CD4-positive, alpha-beta T cell treated with Interleukin-2 at 100 ng/mL for 4 hours (primary cell): ENCODE results near the gene B3GAT2.
A peak's percentile ranks its signal among the peaks of the same experiment; 100 is the strongest.

ENCODE experiments used
- DNase-seq: peaks from one replicate; pipeline ENCODE4 v3.0.0-alpha.2; 2020; ENCODE audit warnings: low spot score

The B3GAT2 gene

DNA sequence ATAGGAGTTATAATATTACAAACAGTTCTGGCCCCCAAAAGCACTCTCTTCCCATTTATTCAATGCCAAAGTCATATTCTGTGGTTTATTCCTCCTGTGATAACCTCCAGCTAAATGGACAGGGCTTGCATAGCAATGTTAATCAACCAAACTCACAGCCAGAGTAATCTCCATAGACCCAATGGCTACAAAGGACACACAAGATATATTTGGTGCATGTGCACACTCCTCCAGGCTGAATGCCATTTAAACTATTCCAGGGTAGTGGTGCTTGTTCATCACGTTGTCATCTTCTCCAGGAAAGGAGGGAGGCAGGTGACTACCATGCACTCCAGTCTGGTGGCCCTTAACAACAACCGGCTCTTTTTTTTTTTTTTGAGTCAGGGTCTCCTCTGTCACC lies 56.8 kb downstream of the B3GAT2 start:
- DNase-seq = no peak

- no peak for DNase-seq
These were observed 62.9 kb downstream of the B3GAT2 start for GRCh38 chr6:70894001-70894400.

DNA sequence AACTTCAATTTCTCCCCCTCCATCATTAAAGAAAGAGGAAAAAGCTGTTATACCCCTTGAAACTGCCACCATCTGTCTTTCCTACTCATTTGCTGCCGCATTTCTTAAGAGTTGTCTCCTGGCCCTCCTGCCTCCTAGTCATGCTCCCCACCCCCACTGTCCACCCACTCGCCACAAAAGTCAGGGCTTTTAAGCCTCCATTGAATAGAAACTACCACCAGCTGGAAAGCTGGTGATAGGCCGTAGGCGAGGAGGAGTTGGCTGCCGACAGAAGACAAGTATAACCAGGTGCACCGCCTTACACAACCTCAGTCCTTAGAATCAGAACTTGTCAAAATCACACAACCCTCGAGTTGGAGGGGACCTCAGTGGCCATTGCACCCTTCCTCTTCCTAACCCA lies 67.6 kb downstream of the B3GAT2 start:
- no peak for DNase-seq

DNA sequence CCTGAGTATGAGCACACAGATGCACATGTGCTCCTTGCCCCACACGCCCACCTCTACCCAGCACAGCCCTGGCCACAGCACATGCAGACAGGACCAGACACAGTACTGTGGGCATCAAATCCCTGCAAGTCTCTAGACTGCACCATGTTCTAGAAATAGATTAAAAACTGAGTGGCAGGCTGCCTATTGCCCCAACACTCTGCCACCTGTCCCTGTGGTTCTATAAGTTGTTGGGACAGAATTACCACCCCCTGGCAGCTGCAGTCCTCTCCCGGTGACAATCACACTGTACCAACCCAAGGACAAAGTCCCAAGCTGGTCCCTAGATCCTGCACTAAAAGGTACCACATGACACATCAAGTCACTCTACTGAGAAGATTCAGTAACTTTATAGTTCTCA lies 70.2 kb downstream of the B3GAT2 start:
- DNase-seq = no peak

DNA sequence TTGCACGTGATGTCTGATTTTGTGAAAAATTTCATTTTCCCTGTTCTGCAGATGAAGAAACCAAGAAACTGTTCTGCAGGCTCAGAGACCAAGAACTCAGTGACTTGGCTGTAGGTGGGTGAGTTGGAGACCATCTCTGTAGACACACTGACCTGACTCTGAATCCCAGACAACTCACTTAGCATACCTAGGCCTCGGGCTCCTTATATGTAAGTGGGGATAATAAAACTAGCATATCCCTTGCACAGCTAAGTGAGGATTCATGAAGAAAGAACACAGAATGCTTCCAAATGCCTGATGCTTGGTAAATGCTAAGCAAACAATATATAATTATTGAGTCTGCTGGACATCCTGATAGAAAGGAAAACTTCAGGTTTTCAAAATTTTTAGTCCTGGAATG lies 70.8 kb downstream of the B3GAT2 start:
- no peak for DNase-seq

DNA sequence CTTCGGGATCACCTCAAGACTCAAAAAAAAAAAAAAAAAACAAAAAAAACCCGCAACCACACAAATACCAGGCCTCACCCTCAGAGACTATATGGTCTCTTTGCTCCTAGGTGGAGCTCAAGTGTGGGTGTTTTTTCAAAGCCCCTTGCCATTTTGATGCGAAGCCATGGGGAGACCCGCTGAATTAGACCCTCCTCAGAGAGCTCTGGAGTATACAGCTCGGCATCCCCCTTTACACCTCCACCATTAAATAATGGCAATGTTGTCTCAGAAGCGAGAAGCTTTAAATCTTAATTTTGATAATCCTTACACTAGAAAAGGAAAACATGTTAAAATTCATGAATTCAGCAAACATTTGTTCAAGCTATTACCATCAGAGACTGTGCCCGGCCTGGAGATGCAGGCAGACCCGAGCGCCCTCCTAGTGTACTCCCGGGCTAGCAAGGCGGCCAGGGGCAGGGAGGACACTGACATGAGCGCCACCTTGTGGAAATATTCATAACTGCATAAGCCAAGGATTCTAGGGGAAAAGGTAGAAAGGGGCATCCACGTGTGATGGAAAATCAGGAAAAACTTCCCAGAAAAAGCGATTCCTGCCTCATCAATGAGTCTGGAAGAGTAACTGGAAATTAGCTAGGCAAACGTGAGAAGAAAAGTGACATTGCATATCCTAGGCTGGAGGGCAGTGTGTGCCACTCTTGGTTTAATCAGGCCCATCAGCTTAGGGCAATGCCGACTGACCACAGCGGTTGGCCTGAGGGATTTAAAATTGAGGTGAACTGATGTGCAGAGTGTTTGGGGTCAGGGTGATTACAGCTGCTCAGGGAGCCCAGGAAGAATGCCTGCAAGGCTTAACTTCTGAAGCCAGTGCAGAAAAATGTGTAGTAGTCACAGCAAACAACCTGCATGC lies 72.5 kb downstream of the B3GAT2 start:
- peak; percentile 74 for DNase-seq

DNA sequence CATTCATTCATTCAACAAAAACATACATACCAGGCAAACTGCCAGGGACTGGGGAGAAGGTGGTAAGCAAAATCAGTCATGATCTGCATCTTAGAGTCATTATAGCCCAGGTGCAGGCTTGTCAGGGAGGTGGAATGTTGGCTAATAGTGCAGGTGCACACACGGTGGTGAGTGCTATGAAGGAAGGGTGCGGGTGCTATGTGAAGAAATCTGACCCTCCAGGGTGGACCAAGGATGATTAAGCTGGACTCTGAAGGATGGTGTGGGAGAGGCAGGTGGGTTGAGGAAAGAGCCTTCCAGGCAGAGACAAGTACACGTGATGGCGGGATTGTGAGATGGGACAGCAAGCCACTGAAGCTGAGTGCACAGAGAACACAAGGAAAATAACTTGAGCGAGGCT lies 77.4 kb downstream of the B3GAT2 start:
- DNase-seq = no peak

DNA sequence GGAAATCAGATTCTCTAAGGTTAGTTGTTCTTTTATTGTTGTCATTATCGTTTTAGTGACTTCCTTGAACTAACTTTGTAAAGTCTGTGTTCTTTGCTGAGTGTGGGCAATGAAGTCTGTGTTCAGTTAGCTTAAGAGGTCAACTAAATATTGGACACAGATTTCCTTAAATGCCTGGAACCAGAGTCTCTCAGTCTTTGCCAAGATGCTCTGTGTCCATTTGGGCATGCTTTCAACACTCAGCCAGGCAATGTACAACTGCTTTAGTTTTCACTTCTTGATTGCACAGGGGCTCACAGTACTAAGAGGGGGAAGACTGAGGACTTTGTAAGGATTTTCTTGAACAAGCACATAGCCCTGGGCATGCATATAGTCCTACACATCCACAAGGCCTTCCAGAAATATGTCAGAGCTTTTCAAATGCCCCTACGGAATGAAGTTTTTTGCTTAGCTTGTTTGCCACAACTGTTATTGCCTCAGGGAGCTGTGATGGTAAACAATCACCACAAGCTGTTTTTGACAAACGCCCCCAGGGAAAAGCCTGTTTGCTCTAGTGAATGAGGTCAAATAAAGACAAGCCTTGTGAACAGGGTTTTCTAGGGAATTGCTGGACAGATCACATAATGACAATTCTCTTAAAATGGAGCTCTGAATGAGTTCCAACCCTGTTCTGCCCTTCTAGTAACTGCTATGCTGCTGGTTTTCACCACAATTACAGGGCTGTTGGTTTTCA lies 82.5 kb downstream of the B3GAT2 start:
- no peak for DNase-seq

DNA sequence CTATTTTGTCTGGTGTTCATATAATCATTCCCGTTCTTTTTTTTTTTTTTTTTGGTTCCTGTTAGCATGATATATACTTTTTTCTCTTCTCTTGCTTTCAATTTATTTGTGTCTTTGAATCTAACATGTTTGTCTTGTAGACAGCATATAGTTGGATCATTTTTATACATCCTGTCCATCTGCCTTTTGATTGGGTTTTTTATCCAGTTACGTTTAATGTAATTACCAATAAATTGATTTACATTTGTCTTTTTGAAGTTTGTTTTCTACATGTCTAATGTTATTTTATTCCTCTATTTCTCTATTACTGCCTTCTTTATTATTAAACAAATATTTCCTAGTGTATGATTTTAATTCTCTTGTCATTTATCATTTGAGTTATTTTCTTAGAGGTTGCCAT lies 84.4 kb downstream of the B3GAT2 start:
- no peak for DNase-seq

GRCh38 chr6:70864401-70864800 lies 92.5 kb downstream of the B3GAT2 start:
- DNase-seq = no peak

DNA sequence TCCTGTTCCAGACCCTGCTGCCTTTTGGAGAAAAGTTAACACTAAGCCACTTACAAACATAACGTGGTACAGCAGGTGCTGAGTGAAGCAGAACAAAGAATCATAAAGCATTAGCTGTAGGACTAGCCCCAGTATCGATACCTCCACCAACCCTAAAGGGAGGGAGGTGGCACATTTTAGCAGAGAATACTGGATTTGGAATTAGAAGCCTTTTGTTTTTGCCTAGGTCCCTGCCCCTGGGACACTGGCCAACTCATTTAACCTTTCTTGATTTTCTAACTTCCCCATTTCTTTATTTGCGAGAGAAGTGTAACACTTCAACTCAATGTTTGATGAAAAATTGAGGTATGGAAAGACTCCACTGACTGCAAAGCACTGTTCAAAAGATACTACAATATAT lies 93.5 kb downstream of the B3GAT2 start:
- no peak for DNase-seq

DNA sequence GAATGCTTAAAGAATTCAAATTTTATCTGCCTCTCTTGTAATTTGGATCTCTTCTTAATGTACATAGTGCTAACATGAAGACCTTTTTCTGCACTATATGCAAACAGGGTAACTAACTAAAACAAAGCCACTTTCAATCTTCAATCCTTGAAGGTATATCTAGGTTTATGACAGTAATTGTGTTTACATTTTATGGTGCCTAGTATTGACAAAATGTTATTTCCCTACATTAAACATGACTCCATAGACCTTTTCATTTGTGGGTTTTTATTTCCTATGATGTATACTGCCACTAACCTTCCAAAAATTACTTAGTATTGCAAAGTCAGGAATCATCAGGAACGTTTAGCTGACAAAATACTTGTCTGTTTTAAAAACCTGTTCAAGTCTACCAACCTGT lies 95.9 kb downstream of the B3GAT2 start:
- DNase-seq = no peak

DNA sequence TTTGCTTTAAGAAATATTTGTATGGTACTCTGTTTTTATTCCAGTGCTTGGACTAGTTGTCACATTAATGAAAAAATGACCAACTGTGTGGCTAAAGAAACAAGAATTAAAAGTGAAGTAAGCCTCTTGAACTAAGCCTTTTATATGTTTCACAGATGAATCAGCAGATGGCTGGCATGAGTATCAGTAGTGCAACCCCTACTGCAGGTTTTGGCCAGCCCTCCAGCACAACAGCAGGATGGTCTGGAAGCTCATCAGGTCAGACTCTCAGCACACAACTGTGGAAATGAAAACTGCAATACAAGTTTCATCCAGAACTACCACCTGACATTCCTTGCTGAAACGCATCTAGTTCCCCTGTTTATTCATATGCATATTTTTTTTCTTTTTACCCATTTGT lies 96.8 kb downstream of the B3GAT2 start:
- DNase-seq = no peak

- DNase-seq = no peak
These were observed 99.3 kb downstream of the B3GAT2 start for GRCh38 chr6:70857387-70858077.

GRCh38 chr6:70852667-70853246 lies 104.1 kb downstream of the B3GAT2 start:
- no peak for DNase-seq

GRCh38 chr6:70849348-70850069 lies 107.4 kb downstream of the B3GAT2 start:
- no peak for DNase-seq

- DNase-seq = no peak
These were observed 109.5 kb downstream of the B3GAT2 start for GRCh38 chr6:70847106-70848084.

DNA sequence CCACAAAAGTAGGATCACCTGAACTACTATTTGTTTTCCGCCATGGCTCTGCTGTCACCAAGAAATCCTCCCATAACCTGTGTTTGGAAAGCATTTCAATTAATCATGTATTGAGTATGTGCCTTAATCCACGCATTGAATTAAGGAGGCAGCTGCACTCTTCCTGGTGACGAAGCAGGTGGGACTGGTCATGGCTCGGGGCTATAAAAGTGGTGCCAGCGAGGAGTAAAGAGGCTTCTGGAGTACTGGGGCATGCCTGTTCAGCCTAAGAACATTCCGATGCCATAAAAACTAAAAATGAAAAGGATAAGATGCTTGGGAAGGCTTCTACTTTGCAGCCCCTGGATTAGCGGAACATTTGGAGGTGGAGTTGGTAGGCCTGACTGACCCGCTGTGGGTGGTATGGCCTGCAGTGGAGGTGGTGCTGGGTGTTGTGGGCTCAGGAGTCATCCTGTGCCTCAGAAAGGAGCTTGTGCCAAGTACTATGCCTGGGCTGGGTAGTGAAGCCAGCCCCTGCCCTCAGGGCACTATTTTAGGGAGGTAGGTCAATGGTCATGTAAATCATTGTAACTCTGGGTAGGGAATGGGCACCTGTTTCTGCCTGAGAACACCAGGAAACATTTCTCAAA lies 110.5 kb downstream of the B3GAT2 start:
- no peak for DNase-seq

GRCh38 chr6:70844301-70844700 lies 112.6 kb downstream of the B3GAT2 start:
- no peak for DNase-seq

GRCh38 chr6:70843328-70843918 lies 113.4 kb downstream of the B3GAT2 start:
- DNase-seq = no peak
